Omental fat pad (tissue), 4 donors: ENCODE measurements around the gene NAA20. TPM values are rescaled to one million over a fixed set of nuclear protein-coding genes. Genes with fewer than 3 reads are reported as not detected.
"Not testable (repeated sequence)": the region's sequence is repeated elsewhere in the genome, so short reads cannot be mapped to it uniquely, and the experiment has no call there.

Experiments
- ATAC-seq: fragments of 150-250 bp; one replicate; pipeline ENCODE4 v1.9.1; 2016; ENCODE audit warnings: mild to moderate bottlenecking, moderate library complexity; ENCODE audit not compliant: low FRiP score
- DNase-seq: peaks from one replicate; pipeline ENCODE4 v3.0.0-alpha.2; 2019; ENCODE audit warnings: low spot score
- CTCF ChIP-seq, 3 donors: fragments of 450-650 bp; IDR thresholded peaks; one replicate each; pipeline ENCODE4 v1.5.1; 2016 to 2017; ENCODE audit warnings: antibody characterized with exemption in 3 of 3, mild to moderate bottlenecking in 3 of 3, moderate library complexity in 2 of 3
- total RNA-seq, 4 donors: library from RNA; depleted of rRNA; stranded (reverse); fragments of >200 nt; gene quantifications; one replicate each; pipeline ENCODE4 v1.1.0, GENCODE V29; 2016

The NAA20 gene
- total RNA-seq, 4 donors from 2014 or later, result 21.0 to 60.7 (median 45.8) TPM

GRCh38 chr20:19996222-19996621, 20.9 kb upstream of the NAA20 start:
- no peak for ATAC-seq
- DNase-seq, result no peak
- no peak for TF ChIP-seq CTCF (IDR thresholded peaks at IDR 0.05)

GRCh38 chr20:19996917-19997316, 20.2 kb upstream of the NAA20 start:
- ATAC-seq (no peak), DNase-seq (no peak)
- no peak for TF ChIP-seq CTCF (IDR thresholded peaks at IDR 0.05)

GRCh38 chr20:19998990-19999705, 18.0 kb upstream of the NAA20 start:
- DNase-seq, result no peak
- no peak for ATAC-seq
- no peak for TF ChIP-seq CTCF (IDR thresholded peaks at IDR 0.05)

GRCh38 chr20:20000211-20000968, 16.8 kb upstream of the NAA20 start:
- no peak for ATAC-seq
- no peak for TF ChIP-seq CTCF (IDR thresholded peaks at IDR 0.05)
- no peak for DNase-seq

GRCh38 chr20:20002101-20002998, 14.8 kb upstream of the NAA20 start:
- no peak for TF ChIP-seq CTCF (IDR thresholded peaks at IDR 0.05)
- peak; percentile 59 for ATAC-seq
- no peak for DNase-seq

GRCh38 chr20:20003031-20003954, 13.9 kb upstream of the NAA20 start:
- peak; percentile 78 for ATAC-seq
- no peak for DNase-seq
- no peak for TF ChIP-seq CTCF (IDR thresholded peaks at IDR 0.05)

GRCh38 chr20:20003955-20004322, 13.2 kb upstream of the NAA20 start:
- DNase-seq, ATAC-seq: not testable (repeated sequence)
